Measurements from ENCODE around the gene SMC3. TPM values are rescaled to one million over a fixed set of nuclear protein-coding genes. Genes with fewer than 3 reads are reported as not detected.

SMC3 gene
- 10 to 100 TPM; 35.5 to 62.0 (median 42.8) TPM for total RNA-seq

DNA sequence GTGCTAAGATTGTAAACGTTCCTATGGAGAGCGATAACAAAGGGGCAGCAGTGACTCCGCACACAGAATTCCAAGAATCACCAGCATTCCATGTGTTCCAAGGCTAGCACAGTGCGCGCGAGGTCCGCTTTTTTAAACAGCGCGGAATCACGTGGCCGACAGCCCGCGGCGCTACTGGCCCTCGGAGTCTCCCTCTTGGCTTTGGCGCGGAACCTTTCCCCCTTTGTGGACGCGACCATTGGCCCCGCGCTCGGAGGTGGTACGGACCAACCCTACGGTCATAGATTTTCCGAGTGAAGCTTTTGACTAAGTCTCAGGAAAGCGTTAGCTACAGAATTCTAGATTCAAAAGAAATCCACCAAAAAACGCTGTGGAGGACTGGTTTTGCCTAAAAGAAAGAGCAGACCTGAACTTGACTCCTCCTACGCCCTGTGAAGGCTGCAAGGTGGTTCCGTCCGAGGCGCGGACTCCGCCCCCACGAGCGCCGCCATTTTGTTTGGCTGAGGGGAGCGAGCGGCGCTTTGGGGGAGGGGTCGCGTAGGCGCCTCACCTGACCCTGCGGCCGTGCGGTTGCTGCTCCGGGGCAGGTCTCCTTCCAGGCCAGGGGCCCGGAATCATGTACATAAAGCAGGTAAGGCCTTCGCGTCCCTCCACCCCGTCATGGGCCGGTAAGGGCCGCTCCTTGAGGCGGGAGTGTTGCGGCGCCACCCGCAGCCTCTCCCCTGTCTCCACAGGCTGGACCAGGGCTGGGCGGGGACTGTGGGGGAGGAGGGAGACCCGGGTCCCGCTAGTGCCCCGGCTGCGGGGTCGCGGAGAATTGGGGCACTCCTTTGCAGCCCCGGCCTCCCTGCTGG lies at the start of gene SMC3:
TSS of gene SMC3 (plus strand) at position 495 of the 854 bp plus-strand sequence. CDS start at position 617, 122 bp downstream.
- 0% methylated on average over 13 of the region's 64 CpGs; no CpG with 5 or more reads in 1 of the 2 donors for WGBS, 2 donors (ENCODE audit: low coverage in 1 of 2)
- ATAC-seq = peak; percentile 95
- Histone ChIP-seq H3K4me3 (peak within 1 kb of the TSS; percentile 88 to 91), H3K27me3 (no peaks in the 10 kb centered on the region), H3K4me1 (peaks cover 11 to 52% (median 13%) of the 10 kb centered on the region in 3 donors), H3K36me3 (peaks cover 0 to 4% of the 10 kb centered on the region in 2 donors), H3K27ac (peak within 1 kb of the TSS; percentile 72 to 94 (median 90)), H3K9me3 (no peaks in the 10 kb centered on the region)
- TF ChIP-seq POLR2A (IDR thresholded peaks at IDR 0.05) (peak in 1 of 2 donors; percentile 38), EP300 (IDR thresholded peaks at IDR 0.05) (no peak), POLR2AphosphoS5 (IDR thresholded peaks at IDR 0.05) (peak; percentile 58)
- TF ChIP-seq, protein P1, sequence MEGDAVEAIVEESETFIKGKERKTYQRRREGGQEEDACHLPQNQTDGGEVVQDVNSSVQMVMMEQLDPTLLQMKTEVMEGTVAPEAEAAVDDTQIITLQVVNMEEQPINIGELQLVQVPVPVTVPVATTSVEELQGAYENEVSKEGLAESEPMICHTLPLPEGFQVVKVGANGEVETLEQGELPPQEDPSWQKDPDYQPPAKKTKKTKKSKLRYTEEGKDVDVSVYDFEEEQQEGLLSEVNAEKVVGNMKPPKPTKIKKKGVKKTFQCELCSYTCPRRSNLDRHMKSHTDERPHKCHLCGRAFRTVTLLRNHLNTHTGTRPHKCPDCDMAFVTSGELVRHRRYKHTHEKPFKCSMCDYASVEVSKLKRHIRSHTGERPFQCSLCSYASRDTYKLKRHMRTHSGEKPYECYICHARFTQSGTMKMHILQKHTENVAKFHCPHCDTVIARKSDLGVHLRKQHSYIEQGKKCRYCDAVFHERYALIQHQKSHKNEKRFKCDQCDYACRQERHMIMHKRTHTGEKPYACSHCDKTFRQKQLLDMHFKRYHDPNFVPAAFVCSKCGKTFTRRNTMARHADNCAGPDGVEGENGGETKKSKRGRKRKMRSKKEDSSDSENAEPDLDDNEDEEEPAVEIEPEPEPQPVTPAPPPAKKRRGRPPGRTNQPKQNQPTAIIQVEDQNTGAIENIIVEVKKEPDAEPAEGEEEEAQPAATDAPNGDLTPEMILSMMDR (IDR thresholded peaks at IDR 0.05) = peak in 1 of 4 experiments; percentile 19

GRCh38 chr10:110522365-110522988 lies 45.0 kb upstream of the SMC3 start:
- 90 to 100% methylated on average over 2 to 3 of the region's 4 CpGs for WGBS, 2 donors (ENCODE audit: low coverage in 1 of 2)
- H3K9me3 ChIP-seq = no peaks in the 10 kb centered on the region
- no peaks in the 10 kb centered on the region for H3K4me1 ChIP-seq
- H3K27me3 ChIP-seq = no peaks in the 10 kb centered on the region
- H3K36me3 ChIP-seq = no peaks in the 10 kb centered on the region
- no peak overlapping the region for H3K27ac ChIP-seq
- H3K4me3 ChIP-seq = no peak overlapping the region
- no peak for ATAC-seq
- TF ChIP-seq EP300 (IDR thresholded peaks at IDR 0.05) (no peak), POLR2AphosphoS5 (IDR thresholded peaks at IDR 0.05) (no peak), POLR2A (IDR thresholded peaks at IDR 0.05) (no peak)
- TF ChIP-seq, protein P1 (IDR thresholded peaks at IDR 0.05) = no peak

DNA sequence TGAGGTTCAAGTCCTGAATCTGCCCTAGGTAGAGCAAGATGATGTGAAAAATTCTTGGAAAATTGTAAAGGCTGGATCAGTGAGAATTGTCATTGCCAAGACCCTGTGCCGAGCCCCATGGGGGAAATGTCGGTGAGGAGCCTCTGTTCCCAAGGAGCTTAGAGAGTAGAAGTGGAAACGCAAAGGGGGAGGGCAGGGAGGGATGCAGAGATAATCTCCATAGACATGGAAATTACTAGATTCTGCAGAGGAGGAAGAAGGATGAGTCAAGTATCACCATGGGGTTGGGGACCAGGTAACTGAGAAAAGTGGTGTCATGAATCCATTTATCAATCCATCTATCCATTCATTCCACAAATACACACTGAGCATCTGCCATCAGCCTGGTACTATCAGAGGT lies 43.8 kb upstream of the SMC3 start:
- 70 to 74% methylated on average over 3 of the region's 3 CpGs for WGBS, 2 donors (ENCODE audit: low coverage in 1 of 2)
- ATAC-seq = no peak

DNA sequence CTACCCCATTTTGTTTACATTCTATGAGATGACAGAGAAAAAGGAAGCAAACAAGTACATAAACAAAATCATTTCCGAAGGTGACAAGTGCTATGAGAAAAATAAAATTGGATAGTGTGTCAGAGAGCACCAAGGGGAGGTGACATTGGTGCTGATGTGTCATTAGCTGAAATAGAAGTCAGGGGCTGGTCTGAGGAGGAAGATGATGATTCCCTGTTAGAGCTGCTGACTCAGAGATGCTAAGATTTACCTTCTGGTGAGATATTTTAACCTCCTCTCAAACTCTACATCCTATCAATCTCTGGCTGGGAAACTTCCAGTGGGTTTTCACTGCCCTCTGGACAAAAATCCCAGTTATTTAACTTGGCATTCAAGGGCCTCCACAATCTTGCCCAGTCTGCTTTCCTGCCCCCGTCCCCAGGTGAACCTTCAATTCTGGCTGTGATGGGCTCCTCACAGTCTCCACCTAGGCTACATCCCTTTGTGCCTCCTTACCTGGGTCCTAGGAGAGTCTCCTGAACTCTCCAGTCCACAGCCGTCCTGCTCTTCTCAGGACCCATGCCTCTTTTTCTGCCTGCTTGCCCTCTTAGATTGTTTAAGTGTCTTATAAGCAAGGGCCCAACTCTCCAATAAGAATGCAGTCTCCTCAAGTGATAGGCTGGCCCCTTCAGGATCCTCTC lies 43.2 kb upstream of the SMC3 start:
- Histone ChIP-seq H3K36me3 (no peaks in the 10 kb centered on the region), H3K9me3 (no peaks in the 10 kb centered on the region), H3K27ac (no peak overlapping the region), H3K4me1 (no peaks in the 10 kb centered on the region), H3K4me3 (no peak overlapping the region), H3K27me3 (no peaks in the 10 kb centered on the region)
- 83 to 100% methylated on average over 2 of the region's 3 CpGs for WGBS, 2 donors (ENCODE audit: low coverage in 1 of 2)
- ATAC-seq = no peak
- TF ChIP-seq POLR2A (IDR thresholded peaks at IDR 0.05) (no peak), EP300 (IDR thresholded peaks at IDR 0.05) (no peak), POLR2AphosphoS5 (IDR thresholded peaks at IDR 0.05) (no peak)
- TF ChIP-seq, protein P1 (IDR thresholded peaks at IDR 0.05) = no peak

More for the DNA sequence above, 43.8 kb upstream of the SMC3 start:
- H3K4me1 ChIP-seq = no peaks in the 10 kb centered on the region
- no peaks in the 10 kb centered on the region for H3K9me3 ChIP-seq
- H3K36me3 ChIP-seq = no peaks in the 10 kb centered on the region
- H3K4me3 ChIP-seq = no peak overlapping the region
- no peaks in the 10 kb centered on the region for H3K27me3 ChIP-seq
- TF ChIP-seq POLR2AphosphoS5 (IDR thresholded peaks at IDR 0.05) (no peak), POLR2A (IDR thresholded peaks at IDR 0.05) (no peak), EP300 (IDR thresholded peaks at IDR 0.05) (no peak)
- TF ChIP-seq, protein P1 (IDR thresholded peaks at IDR 0.05) = no peak
- no peak overlapping the region for H3K27ac ChIP-seq
